HepG2 (cell line): ENCODE measurements around the gene GALK2. TPM values are rescaled to one million over a fixed set of nuclear protein-coding genes. Genes with fewer than 3 reads are reported as not detected.

Source experiments
- microRNA-seq: library from miRNA; unstranded; fragments of <30 nt; microRNA quantifications from one replicate; pipeline ENCODE4, GENCODE V29; 2020
- polyA plus RNA-seq, 8 experiments: library from polyadenylated mRNA; depleted of rRNA in 3 of 8; stranded (reverse) in 7 of 8; unstranded in 1 of 8; fragments of >200 nt; fragmentation: Illumina TruSeq in 4 of 8; extraction: Trizol in 4 of 8; gene quantifications; 2 replicates each; pipeline versions ENCODE4 v1.2.1 to v1.2.3, GENCODE V29; 2011 to 2016; ENCODE audit warnings: low read depth in 4 of 8, missing spikeins in 1 of 8, mixed read lengths in 1 of 8; ENCODE audit not compliant: insufficient read depth in 1 of 8
- small RNA-seq, 3 experiments: library from RNA; depleted of rRNA; stranded (forward); fragments of <200 nt; gene quantifications; one replicate each; pipeline ENCODE3, GENCODE V24; 2012; ENCODE audit warnings: low read depth in 2 of 3, low replicate concordance in 1 of 3; ENCODE audit not compliant: insufficient read length in 3 of 3, insufficient read depth in 2 of 3
- total RNA-seq, 5 experiments: library from RNA; depleted of rRNA; stranded (reverse); fragments of >200 nt; fragmentation: Illumina TruSeq; extraction: Trizol; gene quantifications; 2 replicates each; pipeline ENCODE4 v1.2.3, GENCODE V29; 2016; ENCODE audit warnings: low read depth in 1 of 5

GALK2 gene
- total and polyA plus RNA-seq, 2 of the 13 experiments (the other 11 are each of a cell fraction or from before 2014, with no cell fraction given) = 17.6 to 32.8 TPM

Small RNAs within 50 kb of the gene (microRNA-seq; reads per million reads assigned to microRNA genes)
- not detected for gene MIR4716

Small RNAs within 50 kb of the gene (small RNA-seq; reads per million reads assigned to genes)
- gene MIR4716 (0 reads per million in 3 experiments), gene RF00019 (0 reads per million in 3 experiments), gene RN7SL307P (0 reads per million in 3 experiments)

Other genes starting within 250 kb of the GALK2 start
- 0.04 TPM in 2 replicates for gene SHC4, start 206.3 kb upstream of the GALK2 start, total RNA-seq (2016; rRNA removed; fragmentation: Illumina TruSeq; extraction: Trizol)
- gene SHC4, start 206.3 kb upstream of the GALK2 start, polyA plus RNA-seq (2011; rRNA removed) = 0.01 TPM in 1 of 2 replicates, not detected in the other
- gene SECISBP2L, start 123.8 kb upstream of the GALK2 start, total RNA-seq (2016; rRNA removed; fragmentation: Illumina TruSeq; extraction: Trizol) = 15.6 and 21.1 TPM in 2 replicates
- gene SECISBP2L, start 123.8 kb upstream of the GALK2 start, polyA plus RNA-seq (2011; rRNA removed) = 11.7 and 13.9 TPM in 2 replicates
- gene COPS2, start 14.6 kb upstream of the GALK2 start, total RNA-seq (2016; rRNA removed; fragmentation: Illumina TruSeq; extraction: Trizol) = 66.3 and 138 TPM in 2 replicates
- gene COPS2, start 14.6 kb upstream of the GALK2 start, polyA plus RNA-seq (2011; rRNA removed) = 25.7 and 37.8 TPM in 2 replicates